Skeletal muscle tissue (tissue), 4 donors: ENCODE measurements around the gene OR10A6. TPM values are rescaled to one million over a fixed set of nuclear protein-coding genes. Genes with fewer than 3 reads are reported as not detected.

Source experiments
- H3K27ac ChIP-seq: one replicate; pipeline ENCODE4 v1.7.0; 2013; ENCODE audit warnings: mild to moderate bottlenecking, low read depth, low read length, inconsistent platforms
- H3K27me3 ChIP-seq, 3 donors: one replicate each; pipeline ENCODE4 v1.7.0; 2013; ENCODE audit warnings: low read length in 3 of 3; ENCODE audit not compliant: control insufficient read depth in 3 of 3, insufficient read depth in 3 of 3
- H3K36me3 ChIP-seq, 3 donors: one replicate each; pipeline ENCODE4 v1.7.0; 2013; ENCODE audit warnings: low read length in 3 of 3; ENCODE audit not compliant: control insufficient read depth in 3 of 3, insufficient read depth in 3 of 3
- H3K4me1 ChIP-seq, 3 donors: one replicate each; pipeline ENCODE4 v1.7.0; 2013; ENCODE audit warnings: low read length in 3 of 3, mild to moderate bottlenecking in 3 of 3; ENCODE audit not compliant: control insufficient read depth in 3 of 3, insufficient read depth in 3 of 3
- H3K4me3 ChIP-seq, 3 donors: one replicate each; pipeline ENCODE4 v1.7.0; 2013; ENCODE audit warnings: low read length in 3 of 3
- H3K9ac ChIP-seq, 3 donors: one replicate each; pipeline ENCODE4 v1.7.0; 2013; ENCODE audit warnings: low read length in 3 of 3, mild to moderate bottlenecking in 3 of 3, moderate library complexity in 2 of 3, low read depth in 1 of 3
- H3K9me3 ChIP-seq, 3 donors: one replicate each; pipeline ENCODE4 v1.7.0; 2013; ENCODE audit warnings: low read length in 3 of 3; ENCODE audit not compliant: control insufficient read depth in 3 of 3
- total RNA-seq: library from RNA; depleted of rRNA; stranded (reverse); fragments of >200 nt; gene quantifications from one replicate; pipeline ENCODE4 v1.2.3, GENCODE V29; 2014
- donor health status: Osteomylitis.

The OR10A6 gene
- total RNA-seq, 1 donor from 2014 or later: not detected

DNA sequence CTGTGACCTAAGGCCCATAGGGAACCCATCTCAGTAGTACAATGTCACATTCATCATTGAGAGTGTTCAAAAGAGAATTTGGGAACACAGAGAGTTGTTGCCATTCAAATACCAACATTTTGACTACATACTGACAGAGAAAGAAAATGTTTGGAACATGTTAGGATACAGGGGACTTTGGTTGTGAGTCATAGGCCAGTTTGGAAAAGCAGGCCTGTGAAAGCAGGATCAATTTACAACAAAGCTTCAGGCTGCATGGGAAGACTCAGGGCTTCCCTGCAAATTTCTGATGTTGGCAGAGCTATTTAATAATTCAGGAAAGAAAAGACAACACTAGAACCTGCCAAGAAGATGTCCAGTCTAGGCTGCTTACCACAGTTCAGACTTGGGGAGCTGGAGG is 33.8 kb upstream of the OR10A6 start:
- H3K36me3 ChIP-seq: no peaks in the 10 kb centered on the region
- H3K9me3 ChIP-seq: no peaks in the 10 kb centered on the region
- H3K27me3 ChIP-seq: peaks cover 0 to 5% (median 0%) of the 10 kb centered on the region in 3 donors
- H3K9ac ChIP-seq: no peak overlapping the region
- H3K4me1 ChIP-seq: no peaks in the 10 kb centered on the region
- no peak overlapping the region for H3K4me3 ChIP-seq
- H3K27ac ChIP-seq: no peak overlapping the region

DNA sequence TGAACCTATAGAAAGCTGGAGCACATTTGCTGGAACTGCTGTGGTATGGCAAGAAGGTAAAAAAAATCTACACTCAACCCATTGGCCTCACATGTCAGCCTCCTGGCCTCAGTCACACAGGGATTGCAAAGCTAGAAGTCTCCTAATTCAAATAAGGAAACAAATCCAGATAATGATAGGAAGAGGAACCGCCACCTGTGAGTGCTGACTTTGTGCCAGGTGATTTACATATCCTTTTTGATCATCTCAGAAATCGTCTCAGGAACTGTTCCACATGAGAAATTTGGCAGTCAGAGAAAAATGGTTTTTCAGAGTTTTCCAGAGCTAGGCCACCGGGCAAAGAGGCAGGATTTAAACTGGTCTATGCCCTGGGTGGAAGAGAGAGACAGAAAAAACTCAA is 33.2 kb upstream of the OR10A6 start:
- Histone ChIP-seq H3K27ac (no peak overlapping the region), H3K27me3 (peaks cover 0 to 5% (median 0%) of the 10 kb centered on the region in 3 donors), H3K9me3 (no peaks in the 10 kb centered on the region), H3K4me3 (no peak overlapping the region), H3K36me3 (no peaks in the 10 kb centered on the region), H3K9ac (no peak overlapping the region), H3K4me1 (no peaks in the 10 kb centered on the region)

DNA sequence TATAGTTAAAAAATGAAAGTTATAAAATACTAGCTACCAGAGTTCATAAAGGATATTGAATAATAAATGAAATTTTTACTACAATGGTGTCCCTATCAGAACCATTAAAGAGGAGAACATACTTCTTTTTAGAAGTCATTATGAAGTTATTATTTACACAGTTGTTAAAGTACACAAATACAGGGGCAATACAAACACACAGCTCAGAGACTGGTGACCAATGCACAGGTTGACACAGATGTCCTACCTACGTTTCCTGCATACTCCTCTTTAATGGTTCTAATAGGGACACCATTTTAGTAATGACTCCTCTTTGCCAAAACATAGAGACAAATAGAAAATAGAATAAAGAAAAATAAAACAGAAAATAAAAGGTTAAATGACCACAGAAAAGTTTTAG is 24.1 kb upstream of the OR10A6 start:
- no peaks in the 10 kb centered on the region for H3K9me3 ChIP-seq
- H3K9ac ChIP-seq: no peak overlapping the region
- H3K27me3 ChIP-seq: no peaks in the 10 kb centered on the region
- H3K27ac ChIP-seq: no peak overlapping the region
- H3K36me3 ChIP-seq: no peaks in the 10 kb centered on the region
- H3K4me3 ChIP-seq: no peak overlapping the region
- H3K4me1 ChIP-seq: no peaks in the 10 kb centered on the region

DNA sequence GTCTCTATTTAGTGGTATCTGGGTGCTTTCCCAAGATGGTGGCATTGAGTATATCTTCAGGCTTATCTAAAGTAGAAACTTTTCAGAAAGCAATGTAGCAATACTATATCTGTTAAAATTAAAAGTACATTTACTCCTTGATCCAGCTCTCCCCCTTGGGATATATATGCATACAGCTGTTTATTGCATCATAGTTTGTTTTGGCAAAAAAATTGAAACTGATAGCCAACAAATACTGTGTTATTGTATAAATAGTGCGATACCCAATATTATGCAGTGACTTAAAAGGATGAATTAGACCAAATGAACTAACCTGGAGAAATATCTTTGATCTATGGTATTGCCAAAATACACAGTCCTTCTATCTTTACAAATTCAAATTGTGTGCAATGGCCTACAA is 18.9 kb upstream of the OR10A6 start:
- Histone ChIP-seq H3K9ac (no peak overlapping the region), H3K36me3 (no peaks in the 10 kb centered on the region), H3K4me3 (no peak overlapping the region), H3K27ac (no peak overlapping the region), H3K4me1 (no peaks in the 10 kb centered on the region), H3K9me3 (peaks cover 1 to 3% (median 2%) of the 10 kb centered on the region in 3 donors), H3K27me3 (no peaks in the 10 kb centered on the region)

DNA sequence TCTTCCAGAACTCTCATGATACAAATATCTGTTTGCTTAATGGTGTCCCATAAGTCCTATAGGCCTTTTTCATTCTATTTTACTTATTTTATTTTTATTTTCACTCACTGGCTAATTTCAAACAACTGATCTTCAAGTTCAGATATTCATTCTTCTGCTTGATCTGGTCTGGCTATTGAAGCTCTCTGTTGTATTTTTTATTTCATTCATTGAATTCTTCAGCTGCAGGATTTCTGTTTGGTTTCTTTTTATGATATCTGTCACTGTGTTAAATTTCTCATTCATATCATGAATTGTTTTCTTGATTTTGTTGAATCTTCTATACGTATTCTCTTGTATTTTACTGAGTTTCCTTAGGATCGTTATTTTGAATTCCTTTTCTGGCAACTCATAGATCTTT is 13.1 kb upstream of the OR10A6 start:
- no peak overlapping the region for H3K9ac ChIP-seq
- H3K4me3 ChIP-seq: no peak overlapping the region
- H3K4me1 ChIP-seq: no peaks in the 10 kb centered on the region
- no peaks in the 10 kb centered on the region for H3K27me3 ChIP-seq
- H3K36me3 ChIP-seq: no peaks in the 10 kb centered on the region
- H3K9me3 ChIP-seq: peaks cover 3 to 9% (median 6%) of the 10 kb centered on the region in 3 donors
- H3K27ac ChIP-seq: no peak overlapping the region

DNA sequence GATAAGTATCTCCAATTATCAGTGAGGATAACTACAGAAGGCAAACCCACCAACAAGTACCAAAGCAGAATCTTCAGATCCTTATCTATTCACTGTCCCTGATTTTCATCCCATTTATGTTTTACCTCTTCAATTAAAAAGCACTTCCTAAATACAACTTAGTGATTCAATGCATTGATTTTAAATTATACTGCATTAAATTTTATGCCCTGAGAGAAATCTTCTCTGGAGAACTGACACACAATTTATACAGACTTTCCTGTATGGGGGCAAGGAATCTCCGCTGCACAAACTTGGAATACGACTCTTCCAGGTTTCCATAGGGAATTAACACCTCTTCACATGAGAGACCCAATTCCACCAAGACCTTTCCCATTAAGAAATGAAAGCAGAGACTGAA is 10.5 kb upstream of the OR10A6 start, which contains the start of gene OR10A3:
TSS of gene OR10A3 (minus strand) at position 101 of the 400 bp plus-strand sequence. CDS start 2,188 bp downstream, outside the sequence.
- Histone ChIP-seq H3K27ac (no peak within 1 kb of the TSS), H3K9ac (no peak within 1 kb of the TSS), H3K27me3 (no peaks in the 10 kb centered on the region), H3K4me1 (no peaks in the 10 kb centered on the region), H3K9me3 (peaks cover 3 to 9% (median 6%) of the 10 kb centered on the region in 3 donors), H3K4me3 (no peak within 1 kb of the TSS), H3K36me3 (no peaks in the 10 kb centered on the region)

DNA sequence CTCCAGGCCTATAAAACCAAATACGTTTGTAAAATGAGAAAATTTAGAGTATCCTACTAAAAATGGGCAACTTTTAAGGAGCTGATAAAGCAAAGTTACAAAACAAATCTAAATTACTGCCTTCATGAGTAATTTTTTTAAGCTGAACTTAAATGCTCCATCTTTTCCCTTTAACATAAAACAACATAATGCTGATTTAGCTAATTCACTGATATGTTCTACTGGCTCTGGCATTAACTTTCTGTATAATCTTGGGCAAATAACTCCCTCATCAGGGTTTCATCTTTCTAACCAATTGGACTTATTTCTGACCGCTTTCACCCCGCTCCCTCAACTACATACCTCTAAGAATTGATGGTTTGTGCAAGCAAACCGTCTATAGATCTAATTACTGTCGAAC is 10.1 kb upstream of the OR10A6 start:
- Histone ChIP-seq H3K4me3 (no peak overlapping the region), H3K9ac (no peak overlapping the region), H3K27me3 (no peaks in the 10 kb centered on the region), H3K36me3 (no peaks in the 10 kb centered on the region), H3K27ac (no peak overlapping the region), H3K9me3 (peaks cover 3 to 9% (median 6%) of the 10 kb centered on the region in 3 donors), H3K4me1 (no peaks in the 10 kb centered on the region)

DNA sequence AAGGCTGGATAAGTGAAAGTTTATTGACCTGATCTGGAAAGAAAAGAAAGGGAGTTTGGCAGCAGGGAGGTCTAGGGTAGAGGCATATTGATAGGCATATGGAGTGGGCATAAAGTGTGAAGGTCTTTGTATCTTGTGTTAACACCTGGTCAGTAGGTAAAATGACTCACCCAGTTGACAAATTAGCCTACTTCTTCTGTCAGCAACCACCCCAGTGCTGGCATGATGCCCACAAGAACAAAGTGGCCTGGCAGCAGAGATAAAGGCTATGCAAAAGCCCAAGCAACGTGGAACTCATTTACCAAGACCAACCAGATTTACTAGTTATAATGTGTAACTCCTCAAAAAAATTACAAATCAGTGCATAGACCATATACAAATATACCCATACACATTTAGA is 5.5 kb upstream of the OR10A6 start:
- Histone ChIP-seq H3K36me3 (no peaks in the 10 kb centered on the region), H3K9me3 (no peaks in the 10 kb centered on the region), H3K4me1 (no peaks in the 10 kb centered on the region), H3K4me3 (no peak overlapping the region), H3K9ac (no peak overlapping the region), H3K27me3 (no peaks in the 10 kb centered on the region), H3K27ac (no peak overlapping the region)

DNA sequence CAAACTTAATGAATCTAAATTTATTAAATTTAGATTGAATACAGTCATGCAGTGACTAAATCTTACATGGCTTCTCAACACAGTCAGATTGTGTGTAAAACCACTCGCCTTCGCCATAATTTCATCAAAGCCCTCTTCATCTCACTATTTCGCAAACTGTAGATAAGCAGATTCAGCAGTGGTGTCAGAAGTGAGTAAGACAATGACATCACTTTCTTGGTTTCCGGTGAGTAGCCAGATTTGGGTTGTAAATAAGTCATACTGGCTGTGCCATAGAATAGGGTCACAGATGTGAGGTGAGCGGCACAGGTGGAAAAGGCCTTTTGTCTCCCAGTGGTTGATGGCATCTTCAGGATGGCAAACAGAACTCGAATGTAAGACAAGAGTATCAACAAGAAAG is 3.4 kb downstream of the OR10A6 start:
- H3K36me3 ChIP-seq: no peaks in the 10 kb centered on the region
- H3K27me3 ChIP-seq: no peaks in the 10 kb centered on the region
- peaks cover 0 to 3% (median 0%) of the 10 kb centered on the region in 3 donors for H3K9me3 ChIP-seq
- H3K27ac ChIP-seq: no peak overlapping the region
- no peak overlapping the region for H3K9ac ChIP-seq
- H3K4me1 ChIP-seq: no peaks in the 10 kb centered on the region
- no peak overlapping the region for H3K4me3 ChIP-seq

DNA sequence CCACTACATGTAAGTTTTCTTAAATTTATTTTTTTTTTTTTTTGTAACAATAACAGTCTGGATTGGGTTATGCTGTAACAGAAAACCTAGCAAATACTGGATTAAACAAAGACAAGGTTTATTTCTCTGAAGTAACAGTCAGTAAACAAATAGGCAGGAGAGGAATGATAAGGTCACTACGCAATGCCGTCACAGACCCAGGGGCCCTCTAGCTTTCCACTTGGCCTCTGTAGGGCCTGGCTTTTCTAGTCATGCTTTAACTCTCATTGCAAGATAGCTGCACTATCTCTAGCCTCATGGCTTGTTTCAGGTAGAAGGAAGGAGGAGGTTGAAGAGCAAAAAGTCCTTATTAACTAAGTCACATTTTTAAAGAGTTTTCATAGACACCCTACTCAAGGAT is 6.5 kb downstream of the OR10A6 start:
- no peaks in the 10 kb centered on the region for H3K27me3 ChIP-seq
- H3K9ac ChIP-seq: no peak overlapping the region
- H3K9me3 ChIP-seq: no peaks in the 10 kb centered on the region
- no peaks in the 10 kb centered on the region for H3K36me3 ChIP-seq
- no peak overlapping the region for H3K4me3 ChIP-seq
- H3K27ac ChIP-seq: no peak overlapping the region
- no peaks in the 10 kb centered on the region for H3K4me1 ChIP-seq

DNA sequence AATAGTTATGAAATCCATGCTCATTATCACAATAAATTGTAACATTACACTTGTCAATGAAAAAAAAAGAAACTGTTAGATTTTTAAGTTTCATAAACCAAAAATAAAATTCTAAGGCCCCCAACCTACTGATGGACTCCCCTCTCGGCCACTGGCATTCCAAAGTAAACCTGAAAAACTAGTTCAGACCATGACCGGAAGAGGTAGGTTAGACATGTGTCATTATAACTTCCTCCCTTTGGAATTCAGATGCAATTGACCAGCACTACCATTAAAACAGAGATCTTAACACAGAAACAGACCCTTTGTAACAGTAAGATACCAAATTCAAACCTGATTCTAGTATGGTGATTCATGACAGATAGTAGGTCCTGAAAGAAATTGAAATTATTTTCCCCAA is 12.9 kb downstream of the OR10A6 start:
- Histone ChIP-seq H3K9ac (no peak overlapping the region), H3K4me3 (no peak overlapping the region), H3K9me3 (no peaks in the 10 kb centered on the region), H3K27ac (no peak overlapping the region), H3K36me3 (no peaks in the 10 kb centered on the region), H3K27me3 (no peaks in the 10 kb centered on the region), H3K4me1 (no peaks in the 10 kb centered on the region)
